Stimulated activated effector memory CD8-positive, alpha-beta T cell treated with anti-CD3 and anti-CD28 coated beads, Interleukin-12 subunit alpha, Interleukin-12 subunit beta, amount 100 ng/mL, for 72 hours (primary cell): ENCODE results near the gene PIGZ.

ENCODE experiments used
- ATAC-seq: fragments of 150-1000 bp; cut with Tn5 transposase; 2 replicates; pipeline ENCODE4 v1.10.0; 2021
- DNase-seq, 2 donors: peaks; one replicate each; pipeline ENCODE4 v3.0.0; 2021 to 2022; ENCODE audit warnings: low spot score in 2 of 2
- H3K27ac Mint-ChIP-seq: one replicate; pipeline ENCODE4 v1.8.0; 2022; ENCODE audit warnings: mild to moderate bottlenecking, mixed read lengths
- H3K36me3 Mint-ChIP-seq: one replicate; pipeline ENCODE4 v1.8.0; 2022; ENCODE audit warnings: mild to moderate bottlenecking, mixed read lengths
- H3K4me1 Mint-ChIP-seq: one replicate; pipeline ENCODE4 v1.8.0; 2022; ENCODE audit warnings: mixed read lengths
- H3K4me3 Mint-ChIP-seq: one replicate; pipeline ENCODE4 v1.8.0; 2022; ENCODE audit warnings: mild to moderate bottlenecking, mixed read lengths
- H3K9me3 Mint-ChIP-seq: one replicate; pipeline ENCODE4 v1.8.0; 2022; ENCODE audit warnings: mixed read lengths

Gene PIGZ

GRCh38 chr3:196992461-196993065 lies 23.9 kb upstream of the PIGZ start:
- H3K9me3 Mint-ChIP-seq: no peaks in the 10 kb centered on the region
- H3K36me3 Mint-ChIP-seq: no peaks in the 10 kb centered on the region
- DNase-seq (no peak), ATAC-seq (no peak)
- H3K4me3 Mint-ChIP-seq: no peak overlapping the region
- no peak overlapping the region for H3K27ac Mint-ChIP-seq
- no peaks in the 10 kb centered on the region for H3K4me1 Mint-ChIP-seq

GRCh38 chr3:196991581-196992460 lies 23.2 kb upstream of the PIGZ start:
- no peaks in the 10 kb centered on the region for H3K36me3 Mint-ChIP-seq
- ATAC-seq (no peak), DNase-seq (no peak)
- no peak overlapping the region for H3K4me3 Mint-ChIP-seq
- no peak overlapping the region for H3K27ac Mint-ChIP-seq
- no peaks in the 10 kb centered on the region for H3K9me3 Mint-ChIP-seq
- H3K4me1 Mint-ChIP-seq: no peaks in the 10 kb centered on the region

GRCh38 chr3:196990601-196991007 lies 22.0 kb upstream of the PIGZ start:
- DNase-seq (no peak), ATAC-seq (no peak)
- no peak overlapping the region for H3K27ac Mint-ChIP-seq
- no peak overlapping the region for H3K4me3 Mint-ChIP-seq
- H3K4me1 Mint-ChIP-seq: no peaks in the 10 kb centered on the region
- no peaks in the 10 kb centered on the region for H3K9me3 Mint-ChIP-seq
- no peaks in the 10 kb centered on the region for H3K36me3 Mint-ChIP-seq

- ATAC-seq (no peak), DNase-seq (no peak)
- no peaks in the 10 kb centered on the region for H3K36me3 Mint-ChIP-seq
- no peaks in the 10 kb centered on the region for H3K4me1 Mint-ChIP-seq
- no peak overlapping the region for H3K4me3 Mint-ChIP-seq
- no peak overlapping the region for H3K27ac Mint-ChIP-seq
- no peaks in the 10 kb centered on the region for H3K9me3 Mint-ChIP-seq
These were observed 21.2 kb upstream of the PIGZ start for GRCh38 chr3:196989721-196990262.

GRCh38 chr3:196988241-196989029 lies 19.8 kb upstream of the PIGZ start:
- Mint-ChIP-seq H3K27ac (no peak overlapping the region), H3K9me3 (peaks cover under 1% of the 10 kb centered on the region), H3K36me3 (no peaks in the 10 kb centered on the region), H3K4me3 (no peak overlapping the region), H3K4me1 (no peaks in the 10 kb centered on the region)
- DNase-seq (no peak), ATAC-seq (peak; percentile 24)

GRCh38 chr3:196987022-196987421 lies 18.4 kb upstream of the PIGZ start:
- no peak for ATAC-seq
- Mint-ChIP-seq H3K4me1 (no peaks in the 10 kb centered on the region), H3K9me3 (peaks cover 4% of the 10 kb centered on the region), H3K36me3 (no peaks in the 10 kb centered on the region), H3K27ac (no peak overlapping the region), H3K4me3 (no peak overlapping the region)
- no peak for DNase-seq

GRCh38 chr3:196985954-196986885 lies 17.6 kb upstream of the PIGZ start:
- no peak for ATAC-seq
- Mint-ChIP-seq H3K27ac (no peak overlapping the region), H3K9me3 (peaks cover 4% of the 10 kb centered on the region), H3K36me3 (no peaks in the 10 kb centered on the region), H3K4me1 (no peaks in the 10 kb centered on the region), H3K4me3 (no peak overlapping the region)
- no peak for DNase-seq

- Mint-ChIP-seq H3K4me3 (no peak overlapping the region), H3K4me1 (no peaks in the 10 kb centered on the region), H3K9me3 (peaks cover 4% of the 10 kb centered on the region), H3K27ac (no peak overlapping the region), H3K36me3 (no peaks in the 10 kb centered on the region)
- ATAC-seq (no peak), DNase-seq (no peak)
These were observed 16.7 kb upstream of the PIGZ start for GRCh38 chr3:196985298-196985697.

GRCh38 chr3:196983186-196983585 lies 14.6 kb upstream of the PIGZ start:
- Mint-ChIP-seq H3K27ac (no peak overlapping the region), H3K9me3 (peaks cover 4% of the 10 kb centered on the region), H3K4me3 (no peak overlapping the region), H3K4me1 (no peaks in the 10 kb centered on the region), H3K36me3 (no peaks in the 10 kb centered on the region)
- DNase-seq (no peak), ATAC-seq (no peak)

- no peak for ATAC-seq
- no peaks in the 10 kb centered on the region for H3K4me1 Mint-ChIP-seq
- H3K4me3 Mint-ChIP-seq: no peak overlapping the region
These were observed 13.0 kb upstream of the PIGZ start for GRCh38 chr3:196981657-196982056.

GRCh38 chr3:196979545-196979944 lies 10.9 kb upstream of the PIGZ start:
- ATAC-seq (no peak), DNase-seq (no peak)
- Mint-ChIP-seq H3K36me3 (no peaks in the 10 kb centered on the region), H3K27ac (no peak overlapping the region), H3K9me3 (peaks cover 4% of the 10 kb centered on the region), H3K4me1 (no peaks in the 10 kb centered on the region), H3K4me3 (no peak overlapping the region)

More at GRCh38 chr3:196981657-196982056, 13.0 kb upstream of the PIGZ start:
- no peak for DNase-seq
- H3K36me3 Mint-ChIP-seq: no peaks in the 10 kb centered on the region
- H3K9me3 Mint-ChIP-seq: peaks cover 4% of the 10 kb centered on the region
- no peak overlapping the region for H3K27ac Mint-ChIP-seq

GRCh38 chr3:196976941-196977340 lies 8.3 kb upstream of the PIGZ start:
- Mint-ChIP-seq H3K4me3 (no peak overlapping the region), H3K4me1 (no peaks in the 10 kb centered on the region), H3K27ac (no peak overlapping the region), H3K36me3 (no peaks in the 10 kb centered on the region), H3K9me3 (no peaks in the 10 kb centered on the region)
- ATAC-seq: peak; percentile 19
- no peak for DNase-seq

GRCh38 chr3:196975349-196975748 lies 6.7 kb upstream of the PIGZ start:
- no peak for DNase-seq
- no peak overlapping the region for H3K27ac Mint-ChIP-seq

GRCh38 chr3:196974661-196975060 lies 6.0 kb upstream of the PIGZ start:
- Mint-ChIP-seq H3K4me3 (no peak overlapping the region), H3K27ac (no peak overlapping the region), H3K9me3 (no peaks in the 10 kb centered on the region), H3K36me3 (no peaks in the 10 kb centered on the region), H3K4me1 (peaks cover 7% of the 10 kb centered on the region)
- DNase-seq (no peak), ATAC-seq (no peak)

More at GRCh38 chr3:196975349-196975748, 6.7 kb upstream of the PIGZ start:
- Mint-ChIP-seq H3K9me3 (no peaks in the 10 kb centered on the region), H3K36me3 (no peaks in the 10 kb centered on the region), H3K4me3 (no peak overlapping the region), H3K4me1 (peaks cover 3% of the 10 kb centered on the region)
- no peak for ATAC-seq
